DMS114 treated with DMSO at 0.1 percent for 48 hours (cell line): ENCODE data around the gene TENT4B.
A peak's percentile ranks its signal among the peaks of the same experiment; 100 is the strongest.

Experiments used
- DNase-seq: peaks from one replicate; lab custom pipeline; 2025; ENCODE audit not compliant: unreplicated experiment; lab: John Stamatoyannopoulos, UW

Gene TENT4B

DNA sequence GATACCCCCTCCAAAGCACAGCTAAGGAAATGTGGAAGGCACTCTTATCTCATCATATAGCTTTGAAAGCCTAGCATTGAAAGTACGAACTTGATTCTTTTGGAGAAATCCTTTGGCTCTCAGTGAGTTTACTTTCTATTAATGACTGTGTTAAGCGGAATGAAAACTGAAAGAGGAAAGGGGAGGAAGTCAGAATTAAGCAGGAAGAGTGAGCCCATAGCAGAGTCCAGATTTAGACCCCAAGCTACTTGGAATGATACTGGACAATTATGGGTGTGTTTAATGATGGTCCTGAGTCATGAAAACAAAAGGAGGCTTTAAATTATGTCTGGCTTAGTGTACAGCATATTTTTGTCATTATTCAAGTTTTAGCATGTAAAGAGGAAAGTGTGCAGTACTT is 42.2 kb downstream of the TENT4B start:
- no peak for DNase-seq

DNA sequence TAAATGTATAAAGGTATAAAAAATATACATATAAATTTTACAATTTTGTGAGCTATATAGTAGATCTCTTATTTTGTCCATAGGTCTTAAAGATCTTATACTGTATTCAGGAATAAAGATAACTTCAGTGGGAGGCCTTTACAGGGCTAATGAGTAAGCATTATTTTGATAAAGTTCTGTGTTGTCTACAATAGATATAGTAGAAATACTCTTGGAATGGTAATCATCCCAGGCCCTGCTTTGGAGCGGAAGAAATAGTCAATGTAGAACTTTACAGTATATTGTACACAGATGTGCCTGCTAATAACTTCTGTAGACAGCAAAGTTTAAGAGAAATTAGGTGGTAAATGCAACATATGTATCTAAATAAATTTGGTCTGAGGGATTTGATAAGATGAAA is 42.6 kb downstream of the TENT4B start:
- no peak for DNase-seq

DNA sequence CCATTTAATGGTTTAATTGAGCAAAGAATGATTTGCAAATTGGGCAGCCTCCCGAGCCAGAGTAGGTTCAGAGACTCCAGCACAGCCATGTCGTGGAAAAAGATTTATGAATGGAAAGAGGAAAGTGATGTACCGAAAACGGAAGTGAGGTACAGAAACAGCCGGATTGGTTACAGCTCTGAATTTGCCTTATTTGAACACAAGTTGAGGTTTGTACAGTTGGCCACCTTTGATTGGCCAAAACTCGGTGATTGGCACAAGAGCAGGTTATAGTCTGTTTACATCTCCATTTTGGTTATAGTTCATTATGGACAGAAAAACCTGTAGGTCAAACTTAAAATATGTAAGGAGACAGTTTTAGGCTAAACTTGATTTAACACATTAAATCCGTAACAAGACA is 44.5 kb downstream of the TENT4B start:
- DNase-seq = no peak

DNA sequence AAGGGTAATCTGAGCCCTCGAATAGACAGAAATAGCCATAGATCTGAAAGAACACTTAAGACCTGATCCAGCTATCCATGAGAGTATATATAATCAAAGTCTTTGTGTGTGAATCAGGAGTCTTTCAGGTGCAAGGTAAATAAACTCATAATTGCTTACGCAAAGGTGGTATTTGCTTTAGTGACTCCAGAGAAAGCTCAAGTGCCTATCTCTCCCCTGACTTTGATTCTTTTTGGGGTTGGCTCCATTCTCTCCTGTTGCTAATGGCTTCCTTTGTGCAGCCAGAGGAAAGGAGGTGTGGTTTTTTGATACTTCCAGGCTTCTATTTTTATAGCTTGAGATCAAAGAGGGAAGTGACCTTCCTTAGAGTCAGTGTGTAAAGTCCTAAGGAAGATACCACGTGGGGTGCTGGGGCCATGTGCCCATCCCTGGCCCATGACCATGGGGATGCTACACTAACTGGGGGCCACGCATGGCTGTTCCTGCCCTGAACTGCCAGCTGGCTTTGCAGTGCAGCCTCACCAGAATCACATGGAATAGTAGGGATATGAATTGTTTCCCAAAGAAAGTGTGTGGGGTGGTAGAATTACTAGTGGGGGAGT is 45.8 kb downstream of the TENT4B start:
- DNase-seq = no peak

DNA sequence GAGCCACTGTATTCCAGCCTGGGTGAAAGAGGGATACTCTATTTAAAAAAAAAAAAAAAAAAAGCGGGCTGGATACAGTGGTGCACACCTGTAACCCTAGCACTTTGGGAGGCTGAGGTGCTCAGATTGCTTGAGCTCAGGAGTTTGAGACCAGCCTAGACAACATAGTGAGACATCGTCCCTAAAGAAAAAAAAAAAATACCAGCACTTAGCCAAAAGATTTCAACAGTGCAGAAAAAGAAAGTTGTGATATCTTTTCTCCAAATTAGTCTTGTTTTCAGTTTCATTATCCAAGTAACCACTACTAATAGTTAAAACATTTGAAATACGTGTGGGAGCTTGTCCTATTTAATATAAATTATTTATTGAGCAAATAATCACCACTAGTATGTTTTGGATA is 48.7 kb downstream of the TENT4B start:
- no peak for DNase-seq

DNA sequence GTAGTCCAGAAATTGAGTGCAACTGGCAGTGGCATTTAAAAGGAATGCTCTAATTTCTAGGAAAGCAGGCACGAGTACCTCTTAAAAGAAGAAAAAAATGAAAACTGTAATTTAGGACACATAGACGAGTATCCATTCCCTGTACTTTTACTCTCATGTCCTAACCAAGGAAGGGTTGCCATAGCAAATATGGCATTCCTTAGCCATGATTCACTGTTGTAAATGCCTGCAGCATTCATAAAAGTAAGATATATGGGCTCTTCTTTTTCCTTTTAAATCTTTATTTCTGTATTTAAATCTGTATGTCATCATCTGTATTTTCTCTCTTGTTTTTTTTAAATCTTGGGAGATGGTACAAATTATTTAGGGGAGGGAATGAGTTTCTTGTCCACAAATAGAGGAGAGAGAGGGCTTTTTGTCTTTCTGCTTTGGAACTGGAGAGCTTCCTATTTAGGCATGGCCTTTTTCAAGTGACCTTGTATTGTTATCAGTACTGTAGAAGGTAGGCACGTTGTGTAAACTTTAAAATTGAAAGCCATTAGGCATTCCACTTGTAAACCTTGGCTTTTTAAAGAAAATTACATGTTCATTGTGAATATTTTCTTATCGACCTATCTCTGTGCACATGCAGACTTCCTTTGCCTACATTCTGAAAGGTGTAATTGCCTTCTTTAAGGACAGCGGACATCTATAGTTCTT is 50.0 kb downstream of the TENT4B start:
- DNase-seq = peak; percentile 13

DNA sequence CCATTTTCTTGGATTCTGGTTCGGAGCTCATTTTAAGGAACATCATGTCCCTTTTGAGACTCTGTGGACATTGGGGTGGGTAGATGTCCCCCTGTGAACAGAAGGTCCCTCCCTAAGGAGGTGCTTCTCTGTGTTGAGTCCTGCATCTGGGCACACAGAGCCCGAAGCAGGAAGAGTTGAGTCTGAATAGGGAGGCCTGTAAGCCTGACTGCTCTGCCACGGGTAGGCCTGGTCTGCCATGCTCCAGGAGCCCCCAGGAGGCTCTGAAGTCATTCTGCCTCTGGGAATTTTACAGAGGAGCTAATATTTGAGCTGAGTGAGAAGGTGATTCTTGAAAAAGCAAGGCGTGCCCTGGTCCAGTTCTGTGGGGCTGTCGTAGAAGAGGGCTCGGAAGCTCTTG is 50.6 kb downstream of the TENT4B start:
- no peak for DNase-seq

DNA sequence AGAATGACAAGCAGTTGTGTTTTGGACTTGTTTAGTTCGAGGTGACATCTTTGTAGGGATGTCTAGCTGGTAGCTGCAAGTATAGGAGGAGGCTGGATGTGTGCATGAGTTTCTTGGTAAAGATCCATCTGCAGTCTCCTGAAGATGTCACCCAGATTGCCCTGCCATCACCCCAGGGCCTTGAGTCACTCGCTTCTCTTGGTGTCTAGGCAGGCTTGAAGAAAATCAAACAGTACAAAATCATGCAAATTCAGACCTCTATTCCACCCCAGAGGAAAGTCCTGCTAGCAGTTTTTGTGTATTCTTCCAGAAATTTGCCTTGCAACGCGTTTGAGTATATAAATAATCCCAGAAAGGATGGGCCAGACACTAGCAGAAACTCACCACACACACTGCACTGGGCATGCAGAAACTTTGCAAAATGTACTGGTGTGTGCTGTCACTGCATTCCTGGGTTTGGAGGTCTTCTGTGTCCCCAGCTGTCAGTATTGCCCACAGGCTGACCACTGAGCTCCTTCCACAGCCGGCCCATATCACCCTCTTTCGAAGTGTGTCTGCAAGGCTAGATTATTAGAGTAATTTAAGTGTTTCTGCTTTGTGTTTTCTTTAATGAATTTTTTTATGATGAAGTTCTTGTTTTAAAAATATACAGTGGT is 51.5 kb downstream of the TENT4B start:
- DNase-seq = no peak

DNA sequence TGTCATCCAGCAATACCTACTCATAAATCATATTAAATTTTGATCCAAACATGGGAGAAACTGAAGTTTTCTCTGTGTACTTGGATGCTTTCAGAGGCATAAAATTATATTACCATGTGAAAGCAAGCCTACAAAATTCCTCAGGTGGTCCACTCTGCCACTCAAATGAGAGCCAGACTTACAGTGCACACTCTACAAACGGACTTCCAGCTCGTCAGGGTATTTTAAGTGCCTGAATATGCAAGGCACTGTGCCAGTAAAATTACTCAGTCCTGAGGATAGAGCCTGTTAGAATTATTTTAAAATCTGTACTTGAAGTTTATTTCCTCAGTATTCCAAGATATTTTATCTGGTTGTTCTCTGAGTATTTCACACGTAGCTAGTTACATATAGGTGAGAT is 54.5 kb downstream of the TENT4B start:
- DNase-seq = no peak

DNA sequence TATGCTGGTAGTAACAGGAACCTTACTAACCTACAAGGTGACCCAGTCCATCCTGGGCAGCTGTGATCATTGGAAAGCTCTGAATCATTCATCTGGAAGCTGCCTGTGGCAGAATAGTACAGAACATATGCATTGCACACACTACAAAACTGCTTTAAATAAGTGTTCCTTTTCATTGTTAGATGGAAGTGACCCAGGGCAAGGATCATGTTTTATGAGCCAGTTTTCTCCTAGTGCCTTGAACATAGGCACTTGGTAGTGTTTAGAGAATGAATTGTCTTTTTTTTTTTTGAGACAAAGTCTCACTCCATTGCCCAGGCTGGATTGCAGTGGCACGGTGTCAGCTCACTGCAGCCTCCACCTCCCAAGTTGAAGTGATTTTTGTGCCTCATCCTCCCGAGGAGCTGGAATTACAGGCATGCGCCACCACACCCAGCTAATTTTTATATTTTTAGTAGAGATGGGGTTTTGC is 55.4 kb downstream of the TENT4B start:
- no peak for DNase-seq

DNA sequence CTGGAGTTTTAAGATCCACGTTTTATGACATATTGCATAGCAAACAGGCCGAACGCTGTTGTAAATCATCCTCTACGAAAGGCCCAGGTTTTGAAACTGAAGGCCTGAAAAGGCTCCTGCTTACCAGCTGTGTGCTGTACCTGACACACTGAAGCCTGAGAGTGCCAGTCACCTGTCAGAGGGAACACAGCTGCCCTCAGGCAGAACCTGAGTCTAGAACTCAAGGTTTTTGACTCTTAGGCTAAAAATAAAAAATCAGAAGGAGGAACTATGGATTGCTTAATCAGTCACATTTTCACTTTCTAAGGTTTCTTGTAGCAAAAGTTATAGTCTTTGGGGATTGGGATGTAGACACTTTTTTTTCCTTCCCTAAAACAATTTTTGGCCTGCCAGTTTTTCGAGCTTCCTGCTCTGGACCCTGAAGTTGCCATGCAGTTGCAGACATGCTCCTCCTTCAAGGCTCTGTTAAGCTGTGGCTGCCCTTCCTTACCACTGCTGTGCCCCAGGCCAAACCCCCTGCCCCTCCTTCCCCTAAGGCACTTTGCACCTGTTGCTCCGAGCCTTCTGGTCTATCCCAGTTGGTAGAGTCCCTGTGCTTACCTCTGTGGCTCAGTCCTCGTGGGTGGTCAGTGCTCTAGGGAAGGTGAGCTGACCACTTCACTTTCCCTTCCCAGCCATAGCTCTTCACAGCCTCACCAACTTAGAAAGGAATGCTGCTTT is 56.6 kb downstream of the TENT4B start:
- no peak for DNase-seq

DNA sequence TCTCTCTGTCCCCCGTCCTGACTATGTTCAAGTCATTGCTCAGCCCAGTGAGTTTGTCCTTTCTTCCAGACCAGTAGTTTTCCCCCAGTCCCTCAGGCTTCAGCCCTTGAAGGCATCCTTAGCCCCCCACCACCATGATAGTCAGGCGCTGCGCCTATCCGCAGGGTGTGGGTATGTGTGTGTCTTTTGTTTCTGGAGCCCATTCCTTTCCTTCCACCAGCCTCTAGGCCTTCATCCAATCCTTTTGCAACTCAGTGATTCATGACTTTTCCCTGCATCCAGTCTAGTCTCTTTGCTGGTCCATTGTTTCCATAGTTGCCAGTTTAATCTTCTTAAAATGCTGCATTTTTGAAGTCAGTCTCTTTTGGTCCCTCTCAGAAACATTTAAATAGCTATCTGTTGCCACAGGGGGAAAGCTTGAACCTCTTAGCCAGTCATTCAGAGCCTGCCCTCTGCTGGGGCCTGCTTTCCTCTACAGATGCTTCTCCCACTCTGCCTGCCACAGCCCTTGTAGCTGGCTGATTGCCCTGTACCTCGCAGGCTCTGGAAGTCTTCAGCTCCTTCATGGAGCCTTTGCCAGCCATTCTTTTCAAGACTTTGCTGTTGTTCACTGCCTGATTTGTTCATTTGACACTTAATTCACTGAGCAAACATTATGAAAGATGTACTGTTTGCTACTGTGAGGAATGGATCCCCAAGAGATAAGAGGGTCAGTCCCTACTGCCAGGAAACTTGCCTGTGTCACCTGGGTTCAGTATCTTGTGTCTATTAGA is 57.3 kb downstream of the TENT4B start:
- peak; percentile 68 for DNase-seq

DNA sequence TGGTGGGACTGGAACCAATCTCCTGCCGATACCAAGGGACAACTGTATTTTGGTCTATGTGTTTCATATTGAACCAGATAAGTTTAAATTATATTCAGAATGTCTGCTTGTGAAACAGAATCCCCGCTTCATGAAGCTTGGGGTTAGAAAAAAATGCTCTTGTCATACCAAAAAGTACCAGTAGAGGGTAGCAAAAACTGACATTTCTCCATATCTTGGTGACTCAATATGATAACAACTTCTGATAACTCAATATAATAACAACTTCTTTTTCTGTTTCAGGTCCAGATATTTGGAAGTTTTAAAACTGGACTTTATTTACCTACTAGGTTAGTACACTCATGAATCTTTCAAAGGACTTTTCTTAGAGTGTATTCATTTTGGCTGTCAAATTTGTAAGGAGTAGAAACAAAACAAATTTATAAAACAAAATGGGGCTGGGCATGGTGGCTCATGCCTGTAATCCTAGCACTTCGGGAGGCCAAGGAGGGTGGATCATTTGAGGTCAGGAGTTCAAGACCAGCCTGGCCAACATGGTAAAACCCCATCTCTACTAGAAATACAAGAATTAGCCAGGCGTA is 60.9 kb downstream of the TENT4B start:
- peak; percentile 56 for DNase-seq

DNA sequence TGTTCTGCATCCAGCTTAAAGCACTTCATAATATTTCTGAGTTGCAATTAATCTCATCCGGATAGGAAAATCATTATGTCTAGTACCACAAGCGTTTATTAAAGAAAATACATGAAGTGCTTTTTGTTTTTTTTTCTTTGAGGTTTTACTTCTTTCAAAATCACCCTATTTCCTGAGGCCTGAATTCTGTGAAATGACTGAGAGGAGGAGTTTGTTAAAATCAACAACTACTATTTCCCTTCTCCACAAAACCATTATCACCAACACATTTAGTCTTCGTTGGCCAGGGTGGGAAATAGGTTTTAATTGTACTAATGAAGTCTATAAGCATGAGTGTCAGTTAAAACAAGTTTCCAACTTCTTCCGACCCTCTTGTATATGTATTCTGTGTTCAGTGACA is 62.6 kb downstream of the TENT4B start:
- DNase-seq = no peak

DNA sequence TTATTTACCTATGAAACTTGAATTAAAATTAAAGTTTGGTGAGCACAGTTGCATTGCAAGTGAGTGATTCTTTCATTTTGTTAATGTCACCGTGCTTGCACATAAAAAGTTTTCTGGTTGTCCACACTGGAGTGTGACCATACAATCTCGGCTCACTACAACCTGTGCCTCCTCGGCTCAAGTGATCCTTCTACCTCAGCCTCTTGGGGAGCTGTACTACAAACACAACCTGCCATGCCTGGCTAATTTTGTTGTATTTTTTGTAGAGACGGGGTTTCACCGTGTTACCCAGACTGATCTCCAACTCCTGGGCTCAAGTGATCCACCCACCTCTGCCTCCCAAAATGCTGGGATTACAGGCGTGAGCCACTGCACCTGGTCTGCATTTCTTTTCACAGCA is 63.1 kb downstream of the TENT4B start:
- DNase-seq = no peak

DNA sequence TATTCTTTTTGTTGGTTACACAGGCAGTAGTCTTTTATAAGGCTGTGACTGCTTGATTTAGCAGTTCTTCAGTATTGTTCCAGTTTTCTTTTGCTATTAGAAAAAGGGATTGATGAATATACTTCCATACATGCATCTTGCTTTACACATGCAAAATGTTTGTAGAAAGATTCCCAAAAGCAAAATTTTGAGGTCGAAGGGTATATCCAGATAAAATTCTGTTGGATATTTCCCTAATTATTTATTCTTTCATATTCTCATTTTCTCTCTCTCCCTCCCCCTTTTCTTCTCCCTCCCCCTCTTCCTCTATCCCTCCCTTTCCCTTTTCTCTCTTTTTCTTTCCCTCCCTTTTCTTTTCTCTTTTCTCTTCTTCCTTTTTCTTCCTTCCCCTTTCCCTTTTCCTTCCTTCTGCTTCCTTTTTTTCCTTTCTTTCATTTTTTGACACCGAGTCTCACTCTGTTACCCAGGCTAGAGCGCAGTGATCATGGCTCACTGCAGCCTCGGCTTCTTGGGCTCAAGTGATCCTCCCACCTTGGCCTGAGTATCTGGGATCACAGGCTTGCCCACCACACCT is 66.4 kb downstream of the TENT4B start:
- no peak for DNase-seq

DNA sequence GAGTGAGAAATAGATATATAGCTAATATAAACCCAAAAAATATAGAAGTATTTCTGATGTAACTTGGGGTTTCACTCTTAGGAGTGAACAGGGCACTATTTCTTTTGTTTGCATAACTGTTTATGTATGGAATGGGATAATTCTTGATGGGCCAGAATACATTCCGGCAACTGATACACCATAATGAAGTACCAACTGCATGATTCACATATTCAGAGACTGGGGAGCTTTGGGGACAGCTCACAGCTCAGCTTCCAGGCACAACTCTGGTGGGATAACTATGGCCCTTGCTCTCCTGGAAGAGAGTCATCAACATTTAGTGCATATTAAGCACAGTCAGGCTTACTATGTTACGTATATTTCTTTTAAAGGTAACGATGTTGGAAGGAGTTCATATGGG is 71.2 kb downstream of the TENT4B start:
- no peak for DNase-seq

DNA sequence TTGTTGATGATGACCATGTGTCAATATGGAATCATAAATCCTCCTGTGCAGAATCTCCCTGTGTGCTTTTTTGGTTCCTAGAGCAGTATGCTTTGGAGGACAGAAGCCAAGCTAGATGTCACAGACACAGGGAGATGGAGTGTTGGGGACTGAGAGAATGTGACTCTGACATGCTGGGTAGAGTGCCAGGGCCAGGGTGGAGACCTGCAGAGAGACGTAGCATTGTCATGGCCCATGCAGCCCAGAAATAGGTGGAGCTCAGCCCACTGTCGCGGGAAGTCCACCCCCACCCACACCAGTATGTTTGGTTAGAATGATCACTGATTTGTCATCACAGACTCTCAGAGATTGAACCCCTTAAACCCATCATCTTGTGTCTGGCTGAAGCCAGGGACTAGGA is 74.0 kb downstream of the TENT4B start:
- no peak for DNase-seq

DNA sequence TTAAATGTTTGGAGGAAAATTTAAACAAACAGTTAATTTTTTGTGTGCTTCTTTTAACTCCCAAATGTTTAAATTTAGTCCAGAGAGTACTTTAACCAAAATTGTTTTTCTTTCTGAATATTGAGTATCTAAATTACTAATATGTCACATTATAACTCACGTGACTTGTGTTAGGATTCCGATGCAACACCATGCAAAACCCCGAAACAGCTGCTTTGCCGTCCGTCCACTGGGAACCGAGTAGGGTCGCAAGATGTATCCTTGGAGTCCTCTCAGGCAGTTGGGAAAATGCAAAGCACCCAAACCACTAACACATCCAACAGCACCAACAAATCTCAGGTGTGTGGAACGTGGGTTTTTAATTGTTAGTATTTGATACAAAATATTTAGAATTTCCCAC is 74.6 kb downstream of the TENT4B start:
- no peak for DNase-seq

DNA sequence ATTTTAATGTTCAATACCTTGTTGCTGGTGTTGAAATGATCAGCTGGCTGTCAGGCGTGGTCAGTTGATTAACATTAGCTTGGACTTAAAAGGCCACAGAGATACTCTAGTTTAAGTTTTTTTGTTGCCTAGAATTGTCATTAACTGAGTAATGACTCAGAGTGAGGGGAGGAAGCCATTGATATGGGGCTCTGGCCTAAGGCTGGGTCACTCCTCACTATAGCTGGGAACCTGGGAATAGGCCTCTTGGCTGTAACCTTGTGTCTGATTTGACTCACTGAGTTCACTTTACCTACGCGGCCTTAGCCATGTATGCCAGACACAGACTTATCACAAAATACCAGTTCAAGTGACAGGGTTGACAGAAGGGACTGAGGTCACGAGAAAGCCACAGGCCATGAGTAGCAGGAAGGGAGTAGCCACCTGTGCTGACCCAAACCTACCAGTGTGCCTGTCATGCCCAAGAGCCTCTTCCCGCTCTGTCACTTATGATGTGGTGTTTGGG is 75.3 kb downstream of the TENT4B start:
- no peak for DNase-seq
